Panc1 (cell line): ENCODE measurements around the gene ATP6V0D1. TPM values are rescaled to one million over a fixed set of nuclear protein-coding genes. Genes with fewer than 3 reads are reported as not detected.

Experiments
- ATAC-seq: fragments of 200-7000 bp; cut with Tn5 transposase; 2 replicates; pipeline ENCODE4 v1.9.1; 2020; ENCODE audit warnings: mild to moderate bottlenecking, moderate library complexity
- BruUV-seq: library from RNA; stranded (reverse); fragments of 400-500 nt; replicated peaks from 2 replicates; lab custom pipeline; 2021; lab: Mats Ljungman, UMichigan
- CTCF ChIA-PET: fragments of 300-600 bp; sonication (Branson Sonifier 250); formaldehyde crosslinking; loops from one replicate; lab custom pipeline; 2022; ENCODE audit warnings: antibody characterized with exemption; lab: Charles Lee
- POLR2A ChIA-PET: fragments of 300-600 bp; sonication (Branson Sonifier 250); formaldehyde crosslinking; loops from one replicate; lab custom pipeline; 2022; ENCODE audit warnings: antibody characterized with exemption; lab: Charles Lee
- DNase-seq: peaks from one replicate; pipeline ENCODE4 v3.0.0-alpha.2; 2010; ENCODE audit warnings: low read depth, low spot score
- H3K27ac ChIP-seq: 2 replicates; pipeline ENCODE4 v1.5.1; 2011; ENCODE audit warnings: mild to moderate bottlenecking, low read length, inconsistent platforms
- H3K27me3 ChIP-seq: fragments of 200-500 bp; sonication (Bioruptor generic); 2 replicates; pipeline ENCODE4 v1.6.0; 2014; ENCODE audit warnings: low read length, inconsistent platforms; ENCODE audit not compliant: control insufficient read depth, insufficient read depth
- H3K36me3 ChIP-seq: fragments of 200-500 bp; sonication (Bioruptor generic); 2 replicates; pipeline ENCODE4 v1.5.1; 2014; ENCODE audit warnings: inconsistent platforms, mild to moderate bottlenecking, low read length, moderate library complexity; ENCODE audit not compliant: control insufficient read depth, insufficient read depth
- H3K4me1 ChIP-seq: 2 replicates; pipeline ENCODE4 v1.5.1; 2011; ENCODE audit warnings: inconsistent platforms, mild to moderate bottlenecking, low read length, moderate library complexity; ENCODE audit not compliant: control insufficient read depth, insufficient read depth
- H3K4me3 ChIP-seq, 2 experiments: 2 replicates each; pipeline ENCODE4 v1.5.1; 2011 to 2012; ENCODE audit warnings: low read depth in 2 of 2, low read length in 2 of 2, mild to moderate bottlenecking in 2 of 2, inconsistent platforms in 1 of 2, moderate library complexity in 1 of 2
- H3K9me3 ChIP-seq: fragments of 200-500 bp; sonication (Bioruptor generic); 2 replicates; pipeline ENCODE4 v1.5.1; 2014; ENCODE audit warnings: low read depth, mild to moderate bottlenecking, inconsistent platforms, low read length, moderate library complexity; ENCODE audit not compliant: control insufficient read depth, insufficient read depth
- CTCF ChIP-seq: fragments of 450-650 bp; IDR thresholded peaks from 2 replicates; pipeline ENCODE4 v1.5.1; 2017; ENCODE audit warnings: mild to moderate bottlenecking
- POLR2AphosphoS5 ChIP-seq: IDR thresholded peaks from 2 replicates; pipeline ENCODE4 v1.6.1; 2012; ENCODE audit warnings: mild to moderate bottlenecking, low read depth, low read length, moderate library complexity
- REST ChIP-seq, 2 experiments: IDR thresholded peaks; 2 replicates each; pipeline ENCODE4 v1.6.1; 2011 to 2012; ENCODE audit warnings: low read depth in 2 of 2, control low read depth in 1 of 2, low read length in 1 of 2, mild to moderate bottlenecking in 1 of 2, moderate library complexity in 1 of 2; ENCODE audit not compliant: insufficient read depth in 1 of 2
- SIN3A ChIP-seq: IDR thresholded peaks from 2 replicates; pipeline ENCODE4 v1.6.1; 2012; ENCODE audit warnings: low read depth, mild to moderate bottlenecking, low read length, moderate library complexity, borderline replicate concordance; ENCODE audit not compliant: insufficient read depth
- TCF7L2 ChIP-seq: IDR thresholded peaks from 2 replicates; pipeline ENCODE4 v1.6.1; 2011; ENCODE audit warnings: mild to moderate bottlenecking, low read depth, low read length, inconsistent platforms
- in situ Hi-C: cut with HindIII; loops from 2 replicates; pipeline ENCODE4 v1.10.0; 2016; ENCODE audit warnings: low sequenced_read_pairs, low pct_unique_long_range_greater_than_20kb
- intact Hi-C: fragments of 100-400 bp; cut with micrococcal nuclease; formaldehyde crosslinking; loops from one replicate; pipeline ENCODE4 v1.10.0; 2022; ENCODE audit not compliant: unreplicated experiment
- total RNA-seq: library from RNA; stranded (reverse); gene quantifications from one replicate; pipeline ENCODE4 v1.2.1, GENCODE V29; 2021; ENCODE audit not compliant: unreplicated experiment

ATP6V0D1 gene
- total RNA-seq, 1 experiment from 2014 or later: 70.8 TPM

- in situ Hi-C loops (no loop called here), intact Hi-C loops (no loop called here)
- DNase-seq: no peak
- no peak overlapping the region for H3K4me3 ChIP-seq
- no peaks in the 10 kb centered on the region for H3K27me3 ChIP-seq
- TF ChIP-seq REST (IDR thresholded peaks at IDR 0.05; ENCODE audit: insufficient read depth in 1 of 2, low read depth in 2 of 2, low read length in 1 of 2) (no peak), SIN3A (no peak), TCF7L2 (no peak), POLR2AphosphoS5 (no peak), CTCF (no peak)
- H3K4me1 ChIP-seq: no peaks in the 10 kb centered on the region; the same call in 1 of the 2 replicates
- no peak for ATAC-seq
- BruUV-seq: no TSS peak
- H3K27ac ChIP-seq: no peak overlapping the region
- no peaks in the 10 kb centered on the region for H3K36me3 ChIP-seq
- POLR2A ChIA-PET: no interaction called here
- CTCF ChIA-PET: interaction anchor here (0.5 kb wide), 1 partner anchor 1677 kb away, joined by 3 read pairs; no protein-coding TSS in a partner anchor
- no peaks in the 10 kb centered on the region for H3K9me3 ChIP-seq
These were observed 85.3 kb downstream of the ATP6V0D1 start for GRCh38 chr16:67395458-67396158.

GRCh38 chr16:67395105-67395457 is 85.9 kb downstream of the ATP6V0D1 start:
- TF ChIP-seq POLR2AphosphoS5 (no peak), SIN3A (no peak), CTCF (no peak), TCF7L2 (no peak), REST (IDR thresholded peaks at IDR 0.05; ENCODE audit: insufficient read depth in 1 of 2, low read depth in 2 of 2, low read length in 1 of 2) (no peak)
- ChIA-PET CTCF (no interaction called here), POLR2A (no interaction called here)
- Histone ChIP-seq H3K36me3 (no peaks in the 10 kb centered on the region), H3K4me3 (no peak overlapping the region), H3K9me3 (no peaks in the 10 kb centered on the region), H3K27ac (no peak overlapping the region), H3K4me1 (no peaks in the 10 kb centered on the region; the same call in 1 of the 2 replicates), H3K27me3 (no peaks in the 10 kb centered on the region)
- no peak for DNase-seq
- no TSS peak for BruUV-seq
- in situ Hi-C loops: no loop called here
- intact Hi-C loops: no loop called here
- no peak for ATAC-seq
